ENCODE results near the gene PRKCA.

GRCh38 chr17:66448026-66448639 is 145.7 kb downstream of the PRKCA start:
- TF ChIP-seq YY1 (IDR thresholded peaks at IDR 0.05; ENCODE audit: insufficient read depth, insufficient replicate concordance, low read depth, low read length) (no peak), ZNF274 (CRISPR knock-in tag; IDR thresholded peaks at IDR 0.05) (no peak), POLR2AphosphoS5 (IDR thresholded peaks at IDR 0.05; ENCODE audit: low read depth, low read length) (no peak), HDAC2 (CRISPR knock-in tag; IDR thresholded peaks at IDR 0.05) (no peak), KDM1A (CRISPR knock-in tag; IDR thresholded peaks at IDR 0.05) (no peak), PCBP2 (optimal IDR thresholded peaks at IDR 0.05; ENCODE audit: low read depth, low read length, poor library complexity, severe bottlenecking) (no peak), EHMT2 (IDR thresholded peaks at IDR 0.05; ENCODE audit: borderline replicate concordance, low read depth, low read length) (no peak), ZGPAT (CRISPR knock-in tag; IDR thresholded peaks at IDR 0.05) (no peak), CCDC6 (CRISPR knock-in tag; IDR thresholded peaks at IDR 0.05) (no peak), SP4 (CRISPR knock-in tag; IDR thresholded peaks at IDR 0.05) (no peak), RAD21 (CRISPR knock-in tag; IDR thresholded peaks at IDR 0.05) (no peak)
- TF ChIP-seq, protein P1, sequence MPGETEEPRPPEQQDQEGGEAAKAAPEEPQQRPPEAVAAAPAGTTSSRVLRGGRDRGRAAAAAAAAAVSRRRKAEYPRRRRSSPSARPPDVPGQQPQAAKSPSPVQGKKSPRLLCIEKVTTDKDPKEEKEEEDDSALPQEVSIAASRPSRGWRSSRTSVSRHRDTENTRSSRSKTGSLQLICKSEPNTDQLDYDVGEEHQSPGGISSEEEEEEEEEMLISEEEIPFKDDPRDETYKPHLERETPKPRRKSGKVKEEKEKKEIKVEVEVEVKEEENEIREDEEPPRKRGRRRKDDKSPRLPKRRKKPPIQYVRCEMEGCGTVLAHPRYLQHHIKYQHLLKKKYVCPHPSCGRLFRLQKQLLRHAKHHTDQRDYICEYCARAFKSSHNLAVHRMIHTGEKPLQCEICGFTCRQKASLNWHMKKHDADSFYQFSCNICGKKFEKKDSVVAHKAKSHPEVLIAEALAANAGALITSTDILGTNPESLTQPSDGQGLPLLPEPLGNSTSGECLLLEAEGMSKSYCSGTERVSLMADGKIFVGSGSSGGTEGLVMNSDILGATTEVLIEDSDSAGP (CRISPR knock-in tag; IDR thresholded peaks at IDR 0.05; ENCODE audit: borderline replicate concordance): no peak

Measured in HepG2 (cell line).